Gastroesophageal sphincter (tissue), 2 donors: ENCODE data around the gene GRID2.

Source experiments
- EP300 ChIP-seq: sonication (generic); formaldehyde crosslinking; IDR thresholded peaks from one replicate; pipeline ENCODE4 v1.6.1; 2017; ENCODE audit warnings: antibody characterized with exemption, mild to moderate bottlenecking
- POLR2AphosphoS5 ChIP-seq: sonication (generic); formaldehyde crosslinking; IDR thresholded peaks from one replicate; pipeline ENCODE4 v1.6.1; 2017; ENCODE audit warnings: antibody characterized with exemption

GRCh38 chr4:93243262-93243661, 939.5 kb downstream of the GRID2 start:
- TF ChIP-seq EP300 (no peak), POLR2AphosphoS5 (no peak)
